HG03521 (cell line): ENCODE data around the gene SKAP1.

Experiments
- ATAC-seq: cut with Tn5 transposase; IDR thresholded peaks from one replicate; pipeline ENCODE4 v1.9.1; 2021; ENCODE audit warnings: mild to moderate bottlenecking, moderate library complexity; ENCODE audit not compliant: unreplicated experiment

Gene SKAP1

GRCh38 chr17:48429638-48430586 is at the start of gene SKAP1:
TSS of gene SKAP1 (minus strand) at chr17:48430214.
- peak; percentile 73 for ATAC-seq

GRCh38 chr17:48479014-48479402 is 49.0 kb upstream of the SKAP1 start:
- ATAC-seq: no peak

GRCh38 chr17:48478224-48479013 is 48.4 kb upstream of the SKAP1 start:
- ATAC-seq: peak; percentile 85

- no peak for ATAC-seq
Observed at GRCh38 chr17:48477221-48477620, 47.2 kb upstream of the SKAP1 start.

GRCh38 chr17:48472411-48473281 is 42.6 kb upstream of the SKAP1 start:
- ATAC-seq: no peak

GRCh38 chr17:48471817-48472410 is 41.9 kb upstream of the SKAP1 start:
- no peak for ATAC-seq

GRCh38 chr17:48470388-48471034 is 40.5 kb upstream of the SKAP1 start:
- no peak for ATAC-seq

- ATAC-seq: no peak
Observed at GRCh38 chr17:48469227-48469626, 39.2 kb upstream of the SKAP1 start.

- no peak for ATAC-seq
Observed at GRCh38 chr17:48468299-48468698, 38.3 kb upstream of the SKAP1 start.

GRCh38 chr17:48465884-48466283 is 35.9 kb upstream of the SKAP1 start:
- no peak for ATAC-seq

GRCh38 chr17:48463526-48463925 is 33.5 kb upstream of the SKAP1 start:
- no peak for ATAC-seq

- ATAC-seq: no peak
Observed at GRCh38 chr17:48462946-48463345, 32.9 kb upstream of the SKAP1 start.

- no peak for ATAC-seq
Observed at GRCh38 chr17:48460052-48460451, 30.0 kb upstream of the SKAP1 start.

GRCh38 chr17:48459070-48459844 is 29.2 kb upstream of the SKAP1 start:
- ATAC-seq: no peak

GRCh38 chr17:48457080-48457836 is 27.2 kb upstream of the SKAP1 start:
- ATAC-seq: no peak

GRCh38 chr17:48456589-48456988 is 26.6 kb upstream of the SKAP1 start:
- no peak for ATAC-seq

GRCh38 chr17:48455791-48456190 is 25.8 kb upstream of the SKAP1 start:
- ATAC-seq: no peak

- ATAC-seq: no peak
Observed at GRCh38 chr17:48453447-48453846, 23.4 kb upstream of the SKAP1 start.

GRCh38 chr17:48451489-48451888 is 21.5 kb upstream of the SKAP1 start:
- no peak for ATAC-seq
